ENCODE measurements around the gene TNP2.
"Not testable (repeated sequence)": the region's sequence is repeated elsewhere in the genome, so short reads cannot be mapped to it uniquely, and the experiment has no call there.

Gene TNP2

GRCh38 chr16:11295672-11296071 is 26.5 kb upstream of the TNP2 start:
- no peak for DNase-seq (ENCODE audit: low read depth)
- TF ChIP-seq, protein P1, sequence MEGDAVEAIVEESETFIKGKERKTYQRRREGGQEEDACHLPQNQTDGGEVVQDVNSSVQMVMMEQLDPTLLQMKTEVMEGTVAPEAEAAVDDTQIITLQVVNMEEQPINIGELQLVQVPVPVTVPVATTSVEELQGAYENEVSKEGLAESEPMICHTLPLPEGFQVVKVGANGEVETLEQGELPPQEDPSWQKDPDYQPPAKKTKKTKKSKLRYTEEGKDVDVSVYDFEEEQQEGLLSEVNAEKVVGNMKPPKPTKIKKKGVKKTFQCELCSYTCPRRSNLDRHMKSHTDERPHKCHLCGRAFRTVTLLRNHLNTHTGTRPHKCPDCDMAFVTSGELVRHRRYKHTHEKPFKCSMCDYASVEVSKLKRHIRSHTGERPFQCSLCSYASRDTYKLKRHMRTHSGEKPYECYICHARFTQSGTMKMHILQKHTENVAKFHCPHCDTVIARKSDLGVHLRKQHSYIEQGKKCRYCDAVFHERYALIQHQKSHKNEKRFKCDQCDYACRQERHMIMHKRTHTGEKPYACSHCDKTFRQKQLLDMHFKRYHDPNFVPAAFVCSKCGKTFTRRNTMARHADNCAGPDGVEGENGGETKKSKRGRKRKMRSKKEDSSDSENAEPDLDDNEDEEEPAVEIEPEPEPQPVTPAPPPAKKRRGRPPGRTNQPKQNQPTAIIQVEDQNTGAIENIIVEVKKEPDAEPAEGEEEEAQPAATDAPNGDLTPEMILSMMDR (IDR thresholded peaks at IDR 0.05; ENCODE audit: low read length, missing control alignments), result no peak
- H3K4me3 ChIP-seq (replicated peaks; ENCODE audit: low read depth, low read length), result no peak overlapping the region

DNA sequence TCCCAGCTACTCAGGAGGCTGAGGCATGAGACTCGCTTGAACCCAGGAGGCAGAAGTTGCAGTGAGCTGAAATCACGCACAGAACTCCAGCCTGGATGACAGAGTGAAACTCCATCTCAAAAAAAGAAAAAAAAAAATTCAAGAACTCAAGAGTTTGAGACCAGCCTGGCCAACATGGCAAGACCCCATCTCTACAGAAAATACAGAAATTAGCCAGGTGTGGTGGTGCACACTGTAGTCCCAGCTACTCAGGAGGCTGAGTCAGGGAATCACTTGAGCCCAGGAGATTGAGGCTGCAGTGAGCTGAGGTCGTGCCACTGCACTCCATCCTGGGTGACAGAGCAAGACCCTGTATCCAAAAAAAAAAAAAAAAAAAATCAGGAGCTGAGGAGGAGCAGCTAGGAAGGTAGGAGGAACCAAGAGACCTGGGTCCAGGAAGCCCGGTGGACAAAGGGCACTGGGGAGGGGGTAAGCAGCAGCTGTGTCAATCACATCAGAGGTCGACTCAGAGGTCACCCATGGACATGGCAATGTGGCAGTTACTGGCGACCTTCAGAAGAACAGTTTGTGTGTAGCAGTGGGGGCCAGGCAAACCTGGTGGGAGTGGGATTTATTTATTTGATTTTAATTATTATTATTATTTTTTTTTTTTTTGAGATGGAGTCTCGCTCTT is 23.1 kb upstream of the TNP2 start:
- TF ChIP-seq, protein P1 (IDR thresholded peaks at IDR 0.05; ENCODE audit: low read length, missing control alignments), result no peak
- no peak overlapping the region for H3K4me3 ChIP-seq (replicated peaks; ENCODE audit: low read depth, low read length)
- no peak for DNase-seq (ENCODE audit: low read depth)

- no peak for DNase-seq (ENCODE audit: low read depth)
- H3K4me3 ChIP-seq (replicated peaks; ENCODE audit: low read depth, low read length), result no peak overlapping the region
- TF ChIP-seq, protein P1 (IDR thresholded peaks at IDR 0.05; ENCODE audit: low read length, missing control alignments), result no peak
Measured at GRCh38 chr16:11291091-11291703, 22.1 kb upstream of the TNP2 start.

- no peak for DNase-seq (ENCODE audit: low read depth)
- TF ChIP-seq, protein P1 (IDR thresholded peaks at IDR 0.05; ENCODE audit: low read length, missing control alignments), result no peak
- no peak overlapping the region for H3K4me3 ChIP-seq (replicated peaks; ENCODE audit: low read depth, low read length)
Measured at GRCh38 chr16:11290102-11290893, 21.2 kb upstream of the TNP2 start.

GRCh38 chr16:11289696-11290095 is 20.6 kb upstream of the TNP2 start:
- not testable (repeated sequence) for DNase-seq (ENCODE audit: low read depth); H3K4me3 ChIP-seq (replicated peaks; ENCODE audit: low read depth, low read length)

- H3K4me3 ChIP-seq (replicated peaks; ENCODE audit: low read depth, low read length), result no peak overlapping the region
- DNase-seq (ENCODE audit: low read depth), result no peak
- TF ChIP-seq, protein P1 (IDR thresholded peaks at IDR 0.05; ENCODE audit: low read length, missing control alignments), result no peak
Measured at GRCh38 chr16:11289202-11289601, 20.1 kb upstream of the TNP2 start.

DNA sequence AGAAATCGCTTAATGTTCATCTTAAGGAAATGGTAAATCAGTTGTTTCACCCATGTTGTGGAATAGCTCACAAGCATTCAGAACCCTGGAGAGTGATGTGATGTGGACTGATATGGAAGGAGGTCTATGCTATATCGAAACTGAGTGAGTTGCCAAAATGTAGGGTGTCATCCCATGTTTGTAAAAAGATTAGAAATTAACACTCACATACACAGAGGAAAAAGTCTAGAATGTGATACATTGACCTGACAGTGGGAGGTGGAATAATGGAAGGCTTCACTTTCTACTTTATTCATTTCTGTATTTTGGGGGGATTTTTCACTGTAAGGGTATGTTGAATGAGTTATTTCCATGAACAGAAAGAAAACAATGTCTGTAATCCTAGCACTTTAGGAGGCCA is 16.7 kb upstream of the TNP2 start:
- no peak overlapping the region for H3K4me3 ChIP-seq (replicated peaks; ENCODE audit: low read depth, low read length)
- TF ChIP-seq, protein P1 (IDR thresholded peaks at IDR 0.05; ENCODE audit: low read length, missing control alignments), result no peak
- no peak for DNase-seq (ENCODE audit: low read depth)
